Activated T-cell treated with anti-CD3 and anti-CD28 coated beads, Interleukin-2, amount 50 U/mL, for 4 hours (primary cell): Measurements from ENCODE around the gene ELAPOR2. TPM values are rescaled to one million over a fixed set of nuclear protein-coding genes. Genes with fewer than 3 reads are reported as not detected.
"Not testable (repeated sequence)": the region's sequence is repeated elsewhere in the genome, so short reads cannot be mapped to it uniquely, and the experiment has no call there.

Experiments used
- ATAC-seq, 2 donors: fragments of 200-7000 bp; cut with Tn5 transposase; one replicate each; pipeline ENCODE4 v1.10.0; 2021
- DNase-seq: peaks from one replicate; pipeline ENCODE4 v3.0.0-alpha.2; 2020
- H3K27me3 Mint-ChIP-seq: one replicate; pipeline ENCODE4 v1.8.0; 2021; ENCODE audit warnings: low read depth, mixed read lengths
- H3K36me3 Mint-ChIP-seq: one replicate; pipeline ENCODE4 v1.8.0; 2022; ENCODE audit warnings: mixed read lengths; ENCODE audit not compliant: insufficient read depth
- H3K4me1 Mint-ChIP-seq: one replicate; pipeline ENCODE4 v1.8.0; 2021; ENCODE audit warnings: low read depth, mixed read lengths
- H3K4me3 Mint-ChIP-seq: one replicate; pipeline ENCODE4 v1.8.0; 2021; ENCODE audit warnings: mild to moderate bottlenecking, moderate library complexity, mixed read lengths
- H3K9me3 Mint-ChIP-seq: one replicate; pipeline ENCODE4 v1.8.0; 2021; ENCODE audit warnings: mixed read lengths
- total RNA-seq, 3 donors: library from RNA; stranded (reverse); gene quantifications; one replicate each; pipeline ENCODE4 v1.2.1, GENCODE V29; 2021

ELAPOR2 gene, protein sequence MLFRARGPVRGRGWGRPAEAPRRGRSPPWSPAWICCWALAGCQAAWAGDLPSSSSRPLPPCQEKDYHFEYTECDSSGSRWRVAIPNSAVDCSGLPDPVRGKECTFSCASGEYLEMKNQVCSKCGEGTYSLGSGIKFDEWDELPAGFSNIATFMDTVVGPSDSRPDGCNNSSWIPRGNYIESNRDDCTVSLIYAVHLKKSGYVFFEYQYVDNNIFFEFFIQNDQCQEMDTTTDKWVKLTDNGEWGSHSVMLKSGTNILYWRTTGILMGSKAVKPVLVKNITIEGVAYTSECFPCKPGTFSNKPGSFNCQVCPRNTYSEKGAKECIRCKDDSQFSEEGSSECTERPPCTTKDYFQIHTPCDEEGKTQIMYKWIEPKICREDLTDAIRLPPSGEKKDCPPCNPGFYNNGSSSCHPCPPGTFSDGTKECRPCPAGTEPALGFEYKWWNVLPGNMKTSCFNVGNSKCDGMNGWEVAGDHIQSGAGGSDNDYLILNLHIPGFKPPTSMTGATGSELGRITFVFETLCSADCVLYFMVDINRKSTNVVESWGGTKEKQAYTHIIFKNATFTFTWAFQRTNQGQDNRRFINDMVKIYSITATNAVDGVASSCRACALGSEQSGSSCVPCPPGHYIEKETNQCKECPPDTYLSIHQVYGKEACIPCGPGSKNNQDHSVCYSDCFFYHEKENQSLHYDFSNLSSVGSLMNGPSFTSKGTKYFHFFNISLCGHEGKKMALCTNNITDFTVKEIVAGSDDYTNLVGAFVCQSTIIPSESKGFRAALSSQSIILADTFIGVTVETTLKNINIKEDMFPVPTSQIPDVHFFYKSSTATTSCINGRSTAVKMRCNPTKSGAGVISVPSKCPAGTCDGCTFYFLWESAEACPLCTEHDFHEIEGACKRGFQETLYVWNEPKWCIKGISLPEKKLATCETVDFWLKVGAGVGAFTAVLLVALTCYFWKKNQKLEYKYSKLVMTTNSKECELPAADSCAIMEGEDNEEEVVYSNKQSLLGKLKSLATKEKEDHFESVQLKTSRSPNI
- 1 to 10 TPM in 2 of 3 donors, under 1 TPM in 1; 0.91 to 2.0 (median 1.4) TPM for total RNA-seq

DNA sequence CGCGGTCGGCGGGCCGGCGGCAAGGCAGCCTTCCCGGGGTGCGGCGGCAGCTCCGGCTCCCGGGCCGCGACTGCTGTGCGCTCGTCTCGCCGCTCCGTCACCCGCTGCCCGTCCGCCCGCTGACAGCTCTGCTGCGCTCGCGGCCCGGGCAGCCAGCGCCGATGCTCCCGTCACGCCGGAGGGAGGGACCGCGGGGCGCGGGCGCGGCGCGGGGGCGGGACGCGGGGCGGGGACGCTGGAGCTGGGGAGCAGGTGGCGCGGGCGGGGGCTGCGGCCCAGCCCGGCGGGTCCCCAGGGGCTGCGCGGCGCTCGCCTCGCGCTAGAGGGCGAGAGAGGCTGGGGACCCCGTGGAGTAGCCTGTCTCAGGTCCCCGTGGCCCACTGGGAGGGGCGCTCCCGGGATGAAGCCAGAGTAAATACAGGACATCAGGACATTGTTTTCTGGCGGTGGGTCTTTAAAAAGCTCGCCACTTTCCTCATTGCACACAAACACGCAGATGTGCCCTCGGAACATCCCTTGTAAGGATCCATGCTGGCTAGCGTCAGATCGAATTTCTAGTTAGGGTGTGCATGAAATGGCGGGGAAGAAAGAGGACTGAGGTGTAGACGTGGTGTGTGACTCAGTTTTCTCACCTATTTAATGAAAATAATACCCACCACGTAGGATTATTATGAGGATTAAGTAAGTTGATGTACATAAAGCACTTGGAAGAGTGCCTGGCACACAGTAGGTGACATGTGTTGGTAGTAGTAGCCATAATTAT, at the start of gene ELAPOR2:
ELAPOR2 (minus strand) TSS at position 130 of the 763 bp plus-strand sequence. CDS start 141 bp downstream, outside the sequence.
- peaks cover 5% of the 10 kb centered on the region for H3K27me3 Mint-ChIP-seq
- ATAC-seq (peak; percentile 89 to 91), DNase-seq (peak; percentile 83)
- peaks cover 10% of the 10 kb centered on the region for H3K4me1 Mint-ChIP-seq
- no peaks in the 10 kb centered on the region for H3K9me3 Mint-ChIP-seq
- peak within 1 kb of the TSS; percentile 77 for H3K4me3 Mint-ChIP-seq
- no peaks in the 10 kb centered on the region for H3K36me3 Mint-ChIP-seq

DNA sequence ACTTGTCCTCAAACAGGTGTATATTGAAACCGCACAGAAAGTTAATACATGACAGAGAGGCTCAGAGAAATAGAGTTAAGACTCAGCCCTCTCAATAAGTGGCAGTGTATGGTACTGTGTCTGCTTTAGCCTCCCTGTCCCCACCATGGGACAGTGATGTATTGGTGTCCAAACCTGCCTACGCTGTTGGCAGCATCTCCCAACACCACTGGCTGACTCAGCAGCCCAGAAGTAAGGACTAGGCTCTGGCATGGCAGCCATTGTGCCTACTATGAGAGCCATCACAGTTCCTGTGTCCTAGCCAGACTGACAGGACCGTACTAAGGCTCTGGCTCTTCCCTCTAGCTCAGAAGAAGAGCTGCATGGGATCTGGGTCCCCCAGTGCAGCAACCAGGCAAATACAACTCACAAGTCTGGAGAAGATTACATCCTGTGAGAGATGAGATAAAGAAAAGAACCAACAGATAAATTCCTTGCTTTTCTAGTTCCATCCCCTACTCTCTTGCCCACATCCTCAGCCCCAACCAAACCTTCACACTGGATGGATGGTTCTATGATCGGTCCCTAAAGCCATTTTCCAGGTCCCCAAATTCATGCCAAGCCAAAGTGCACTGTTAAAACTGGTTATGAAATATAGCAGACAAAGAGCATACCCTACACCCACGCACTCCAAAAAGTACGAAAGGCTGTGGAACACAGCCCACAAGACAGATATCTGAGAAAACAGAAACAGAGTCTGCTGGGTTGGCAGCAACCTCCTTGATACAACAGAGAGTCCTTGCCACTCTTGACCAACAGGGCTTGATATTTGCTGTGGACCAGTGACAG, 48.7 kb upstream of the ELAPOR2 start:
- Mint-ChIP-seq H3K4me1 (no peaks in the 10 kb centered on the region), H3K4me3 (no peak overlapping the region), H3K9me3 (no peaks in the 10 kb centered on the region), H3K27me3 (peaks cover 22% of the 10 kb centered on the region), H3K36me3 (no peaks in the 10 kb centered on the region)
- no peak for DNase-seq
- ATAC-seq = no peak

- Mint-ChIP-seq H3K27me3 (peaks cover 29% of the 10 kb centered on the region), H3K4me1 (no peaks in the 10 kb centered on the region), H3K4me3 (no peak overlapping the region), H3K36me3 (no peaks in the 10 kb centered on the region), H3K9me3 (no peaks in the 10 kb centered on the region)
- DNase-seq (no peak), ATAC-seq (no peak)
Measured at GRCh38 chr7:87106974-87107612, 47.6 kb upstream of the ELAPOR2 start.

DNA sequence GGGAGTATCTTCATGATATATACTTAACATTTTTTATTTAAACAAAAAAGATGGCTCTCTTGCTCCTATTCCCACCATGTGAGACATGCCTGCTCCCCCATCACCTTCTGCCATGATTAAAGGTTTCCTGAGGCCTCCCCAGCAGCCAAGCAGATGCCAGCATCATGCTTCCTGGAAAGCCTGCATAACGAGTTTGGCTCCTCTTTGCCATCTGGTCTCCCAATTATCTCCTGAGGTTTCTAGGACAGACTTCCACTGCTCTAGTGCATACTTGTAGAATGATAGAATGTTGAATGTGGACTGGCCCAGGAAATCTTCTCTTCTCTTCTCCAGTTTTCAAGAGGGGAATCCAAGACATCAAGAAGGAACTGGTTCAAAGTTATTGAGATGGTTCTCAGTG, 45.9 kb upstream of the ELAPOR2 start:
- no peaks in the 10 kb centered on the region for H3K4me1 Mint-ChIP-seq
- H3K36me3 Mint-ChIP-seq = no peaks in the 10 kb centered on the region
- H3K27me3 Mint-ChIP-seq = peaks cover 29% of the 10 kb centered on the region
- no peaks in the 10 kb centered on the region for H3K9me3 Mint-ChIP-seq
- ATAC-seq = no peak
- H3K4me3 Mint-ChIP-seq = no peak overlapping the region
- no peak for DNase-seq

DNA sequence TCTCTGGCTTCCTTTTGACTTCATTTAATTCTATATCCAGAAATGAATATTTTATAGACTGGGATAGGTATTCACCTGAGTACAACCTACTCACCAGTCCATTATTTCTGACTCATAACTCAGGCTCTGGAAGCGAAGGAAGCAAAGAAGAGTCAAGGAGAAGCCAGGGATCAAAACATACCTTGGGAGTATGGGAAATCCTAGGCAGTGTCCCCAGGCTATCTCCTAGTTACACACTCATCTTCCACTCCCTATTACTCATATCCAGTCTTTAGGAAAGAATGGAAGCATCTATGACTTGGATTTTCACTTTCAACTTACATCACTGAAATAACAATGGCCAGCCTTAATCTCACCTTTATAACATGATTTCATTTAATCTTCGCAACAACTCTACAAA, 40.9 kb upstream of the ELAPOR2 start:
- Mint-ChIP-seq H3K27me3 (peaks cover 21% of the 10 kb centered on the region), H3K36me3 (no peaks in the 10 kb centered on the region), H3K4me1 (no peaks in the 10 kb centered on the region), H3K4me3 (no peak overlapping the region), H3K9me3 (no peaks in the 10 kb centered on the region)
- DNase-seq (no peak), ATAC-seq (no peak)

DNA sequence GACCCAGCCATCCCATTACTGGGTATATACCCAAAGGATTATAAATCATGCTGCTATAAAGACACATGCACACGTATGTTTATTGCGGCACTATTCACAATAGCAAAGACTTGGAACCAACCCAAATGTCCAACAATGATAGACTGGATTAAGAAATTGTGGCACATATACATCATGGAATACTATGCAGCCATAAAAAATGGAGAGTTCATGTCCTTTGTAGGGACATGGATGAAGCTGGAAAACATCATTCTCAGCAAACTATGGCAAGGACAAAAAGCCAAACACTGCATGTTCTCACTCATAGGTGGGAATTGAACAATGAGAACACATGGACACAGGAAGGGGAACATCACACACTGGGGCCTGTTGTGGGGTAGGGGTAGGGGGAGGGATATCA, 37.9 kb upstream of the ELAPOR2 start:
- H3K4me1 Mint-ChIP-seq, H3K36me3 Mint-ChIP-seq, DNase-seq, H3K9me3 Mint-ChIP-seq, ATAC-seq, H3K4me3 Mint-ChIP-seq: not testable (repeated sequence)
- peaks cover 15% of the 10 kb centered on the region for H3K27me3 Mint-ChIP-seq

DNA sequence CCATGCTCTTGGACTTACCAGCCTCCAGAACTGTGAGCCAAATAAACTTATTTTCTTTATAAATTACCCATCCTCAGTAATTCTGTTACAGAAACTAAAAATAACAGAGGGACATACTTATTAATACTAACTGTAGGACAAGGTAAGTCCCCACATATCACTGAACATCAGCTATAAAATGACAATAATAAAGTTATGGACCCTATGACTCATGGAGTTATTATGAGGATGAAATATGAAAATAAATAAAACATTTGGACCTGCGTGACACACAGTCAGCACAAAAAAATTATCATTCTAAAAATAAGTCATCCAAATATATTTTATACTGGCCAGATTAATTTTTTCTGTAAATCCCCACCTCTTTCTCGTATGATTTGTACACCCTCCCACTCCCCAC, 34.9 kb upstream of the ELAPOR2 start:
- Mint-ChIP-seq H3K27me3 (peaks cover 18% of the 10 kb centered on the region), H3K36me3 (no peaks in the 10 kb centered on the region), H3K4me1 (no peaks in the 10 kb centered on the region), H3K9me3 (no peaks in the 10 kb centered on the region), H3K4me3 (no peak overlapping the region)
- ATAC-seq (no peak), DNase-seq (no peak)

DNA sequence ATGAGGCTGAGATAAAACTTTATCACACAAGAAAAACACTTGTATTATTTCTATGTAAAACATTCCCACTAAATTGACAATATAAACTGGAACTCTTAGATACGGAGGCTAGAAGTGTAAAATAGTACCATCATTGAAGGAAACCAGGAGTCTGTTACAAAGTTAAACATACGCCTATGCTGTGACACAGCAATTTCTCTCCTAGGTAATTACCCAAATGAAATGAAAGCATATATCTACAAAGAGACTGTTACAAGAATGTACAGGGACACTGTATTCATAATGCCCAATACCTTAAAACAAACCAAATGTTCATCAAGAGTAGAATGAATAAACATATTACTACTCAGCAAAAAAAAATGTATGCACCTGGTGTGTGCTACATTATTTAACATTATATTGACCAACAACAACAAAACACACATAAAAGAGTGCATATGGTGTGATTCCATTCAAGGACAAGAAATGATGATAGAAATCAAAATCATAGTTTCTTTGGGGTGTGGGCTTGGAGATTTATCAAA, 33.2 kb upstream of the ELAPOR2 start:
- Mint-ChIP-seq H3K27me3 (peaks cover 18% of the 10 kb centered on the region), H3K36me3 (no peaks in the 10 kb centered on the region), H3K4me3 (no peak overlapping the region), H3K9me3 (no peaks in the 10 kb centered on the region), H3K4me1 (no peaks in the 10 kb centered on the region)
- DNase-seq = no peak
- no peak for ATAC-seq

DNA sequence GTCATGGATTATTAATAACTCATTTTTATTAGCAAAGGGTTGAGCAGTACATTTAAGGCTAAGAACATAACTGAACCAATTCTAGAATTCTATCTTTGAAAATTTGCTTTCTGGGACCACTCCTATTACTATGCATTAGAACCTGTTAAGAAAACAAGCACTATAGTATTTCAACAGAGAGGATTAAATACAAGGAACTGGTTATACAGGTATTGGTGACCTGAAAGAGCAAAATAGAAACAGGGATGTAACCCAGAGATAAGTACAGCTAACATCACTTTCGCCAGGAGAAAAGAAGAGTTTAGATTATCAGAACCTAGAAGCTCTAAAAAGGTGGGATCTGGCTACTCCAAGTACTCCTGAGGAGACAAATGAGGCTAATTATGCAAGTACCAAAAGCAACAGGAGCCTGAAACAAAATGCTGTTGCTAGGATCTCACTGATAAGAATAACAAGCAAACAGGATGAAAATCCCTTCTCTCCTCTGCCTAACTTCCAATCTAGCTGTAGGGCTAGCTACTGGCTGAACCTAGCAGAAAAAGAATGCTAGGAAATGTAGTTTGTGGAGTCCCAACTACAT, 32.1 kb upstream of the ELAPOR2 start:
- ATAC-seq (no peak), DNase-seq (no peak)
- H3K4me1 Mint-ChIP-seq = no peaks in the 10 kb centered on the region
- H3K4me3 Mint-ChIP-seq = no peak overlapping the region
- no peaks in the 10 kb centered on the region for H3K36me3 Mint-ChIP-seq
- no peaks in the 10 kb centered on the region for H3K9me3 Mint-ChIP-seq
- H3K27me3 Mint-ChIP-seq = peaks cover 16% of the 10 kb centered on the region

GRCh38 chr7:87083865-87084519, 24.5 kb upstream of the ELAPOR2 start:
- no peak overlapping the region for H3K4me3 Mint-ChIP-seq
- DNase-seq (no peak), ATAC-seq (peak; percentile 89 to 93)
- no peaks in the 10 kb centered on the region for H3K36me3 Mint-ChIP-seq
- H3K9me3 Mint-ChIP-seq = no peaks in the 10 kb centered on the region
- no peaks in the 10 kb centered on the region for H3K27me3 Mint-ChIP-seq
- H3K4me1 Mint-ChIP-seq = peaks cover 6% of the 10 kb centered on the region

DNA sequence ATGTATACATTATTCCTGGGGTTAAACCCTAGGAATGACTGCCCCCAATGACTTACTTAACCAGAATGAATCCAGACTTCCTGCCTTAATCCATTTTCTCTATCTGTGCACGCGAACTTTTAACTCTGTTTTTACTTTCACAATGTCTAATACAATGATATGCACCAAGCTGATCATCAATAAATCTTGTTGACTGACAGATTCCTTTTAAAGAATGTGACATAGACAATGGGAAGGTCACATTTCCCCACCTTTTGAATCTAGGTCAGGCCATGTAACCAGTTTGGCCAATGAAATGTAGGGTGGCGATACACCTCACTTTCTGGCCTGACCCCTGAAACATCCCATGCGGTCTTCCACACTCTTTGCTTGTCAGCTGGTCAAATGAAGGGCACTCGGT, 23.2 kb upstream of the ELAPOR2 start:
- DNase-seq (no peak), ATAC-seq (no peak)
- Mint-ChIP-seq H3K4me1 (peaks cover 6% of the 10 kb centered on the region), H3K27me3 (no peaks in the 10 kb centered on the region), H3K36me3 (no peaks in the 10 kb centered on the region), H3K9me3 (no peaks in the 10 kb centered on the region), H3K4me3 (no peak overlapping the region)

DNA sequence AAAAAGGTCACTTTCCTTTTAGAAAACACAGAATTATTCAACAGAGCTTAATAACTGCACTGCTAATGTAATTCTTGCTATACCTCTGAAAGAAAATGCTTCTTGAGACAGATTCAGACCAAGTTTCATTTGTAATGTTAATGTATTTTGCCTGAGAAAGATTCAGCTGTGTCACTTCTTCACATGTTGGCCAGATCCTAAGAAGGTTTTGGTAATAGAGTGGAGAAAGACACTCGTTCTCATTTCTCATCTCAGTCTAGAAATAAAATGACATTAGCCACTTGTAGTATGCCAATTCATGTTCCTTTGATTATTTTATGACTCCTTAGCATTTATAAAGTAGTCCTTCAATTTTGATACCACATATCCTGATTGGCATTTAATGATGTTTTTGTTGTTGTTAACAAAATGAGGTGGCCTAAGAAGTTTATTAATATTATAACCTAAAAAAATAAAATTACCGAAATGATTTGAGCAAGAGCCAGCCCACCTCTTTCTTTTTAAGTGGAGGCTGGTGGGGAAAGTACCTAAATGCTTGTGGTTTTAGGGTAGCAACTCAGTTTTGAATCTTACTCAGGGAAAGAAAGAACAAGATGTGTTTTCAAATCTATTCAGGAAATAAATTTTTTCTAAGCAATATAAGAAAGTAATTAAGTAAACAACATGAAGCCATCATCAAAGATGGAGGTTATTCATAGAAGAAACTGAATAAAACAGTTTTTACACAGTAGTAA, 16.4 kb upstream of the ELAPOR2 start:
- no peak for DNase-seq
- no peak overlapping the region for H3K4me3 Mint-ChIP-seq
- no peaks in the 10 kb centered on the region for H3K9me3 Mint-ChIP-seq
- H3K4me1 Mint-ChIP-seq = peaks cover 13% of the 10 kb centered on the region
- H3K36me3 Mint-ChIP-seq = no peaks in the 10 kb centered on the region
- ATAC-seq = peak; percentile 63 to 80
- peaks cover 4% of the 10 kb centered on the region for H3K27me3 Mint-ChIP-seq
